ENCODE measurements around the gene POP7. TPM values are rescaled to one million over a fixed set of nuclear protein-coding genes. Genes with fewer than 3 reads are reported as not detected.

POP7 gene
- total and polyA plus RNA-seq, 2 of the 4 experiments (the other 2 are of a cell fraction), result 14.9 to 38.0 TPM

DNA sequence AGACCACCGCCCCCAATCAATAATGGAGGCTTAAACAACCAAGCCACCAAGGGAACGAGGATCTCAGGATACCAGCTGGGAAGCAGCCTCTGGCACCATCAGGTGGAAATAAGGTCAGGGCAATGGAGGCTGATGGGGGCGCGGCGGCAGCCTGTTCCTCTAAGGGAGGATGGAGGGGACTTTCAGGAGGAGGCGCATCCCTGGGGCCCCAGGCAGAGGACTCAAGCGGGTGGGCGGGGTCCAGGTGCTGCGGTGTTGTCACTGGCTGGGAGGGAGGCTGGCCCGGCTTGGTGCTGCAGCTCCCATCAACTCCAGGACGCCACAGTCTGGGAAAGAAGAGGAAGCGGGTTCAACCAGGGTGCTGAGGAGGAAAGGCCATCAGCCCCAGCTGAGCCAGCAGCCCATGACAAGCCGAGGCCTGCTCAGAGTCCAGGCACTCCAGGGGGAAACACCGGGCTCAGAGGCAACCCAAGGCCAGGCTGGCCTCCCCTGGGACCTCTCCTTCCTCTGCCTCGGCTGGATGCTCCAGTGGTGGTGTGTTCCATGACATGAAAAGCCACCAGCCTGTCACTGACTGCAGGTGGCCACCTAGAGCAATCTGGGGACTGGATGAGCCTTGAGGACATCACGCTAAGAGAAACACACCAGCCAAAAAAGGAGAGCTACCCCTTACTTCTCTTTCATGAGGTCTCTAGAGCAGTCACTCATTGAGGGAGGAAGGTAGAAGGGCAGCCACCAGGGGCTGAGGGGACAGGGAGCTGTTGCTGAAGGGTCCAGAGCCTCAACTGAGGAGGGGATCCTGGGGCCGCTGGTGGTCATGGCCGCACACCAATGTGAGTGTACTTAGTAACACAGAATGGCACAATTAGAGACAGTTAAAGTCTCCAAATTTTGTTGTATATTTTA, 16.4 kb upstream of the POP7 start:
- no peak overlapping the region for H2AFZ ChIP-seq (replicated peaks; ENCODE audit: low read length, poor library complexity)
- ATAC-seq (ENCODE audit: low read depth) (no peak), DNase-seq (no peak)
- intact Hi-C loops (cut with micrococcal nuclease), result loop anchor here (2.0 to 5.0 kb wide), 2 partner anchors 87 to 221 kb away; partner anchors contain the start of gene PCOLCE
- no peak overlapping the region for H4K8ac ChIP-seq (ENCODE audit: low read depth in 2 of 2, low read length in 2 of 2)
- no peak overlapping the region for H3K4ac ChIP-seq (ENCODE audit: low read depth, low read length)
- H3K18ac ChIP-seq (ENCODE audit: low read depth, low read length), result no peak overlapping the region
- TF ChIP-seq CHD1 (IDR thresholded peaks at IDR 0.05; ENCODE audit: low read depth, low read length), result no peak
- TF ChIP-seq SMC3 (IDR thresholded peaks at IDR 0.05; ENCODE audit: low read depth, low read length), result no peak
- no peak for TF ChIP-seq FOS (IDR thresholded peaks at IDR 0.05; ENCODE audit: low read depth, low read length)
- TF ChIP-seq, protein P1, sequence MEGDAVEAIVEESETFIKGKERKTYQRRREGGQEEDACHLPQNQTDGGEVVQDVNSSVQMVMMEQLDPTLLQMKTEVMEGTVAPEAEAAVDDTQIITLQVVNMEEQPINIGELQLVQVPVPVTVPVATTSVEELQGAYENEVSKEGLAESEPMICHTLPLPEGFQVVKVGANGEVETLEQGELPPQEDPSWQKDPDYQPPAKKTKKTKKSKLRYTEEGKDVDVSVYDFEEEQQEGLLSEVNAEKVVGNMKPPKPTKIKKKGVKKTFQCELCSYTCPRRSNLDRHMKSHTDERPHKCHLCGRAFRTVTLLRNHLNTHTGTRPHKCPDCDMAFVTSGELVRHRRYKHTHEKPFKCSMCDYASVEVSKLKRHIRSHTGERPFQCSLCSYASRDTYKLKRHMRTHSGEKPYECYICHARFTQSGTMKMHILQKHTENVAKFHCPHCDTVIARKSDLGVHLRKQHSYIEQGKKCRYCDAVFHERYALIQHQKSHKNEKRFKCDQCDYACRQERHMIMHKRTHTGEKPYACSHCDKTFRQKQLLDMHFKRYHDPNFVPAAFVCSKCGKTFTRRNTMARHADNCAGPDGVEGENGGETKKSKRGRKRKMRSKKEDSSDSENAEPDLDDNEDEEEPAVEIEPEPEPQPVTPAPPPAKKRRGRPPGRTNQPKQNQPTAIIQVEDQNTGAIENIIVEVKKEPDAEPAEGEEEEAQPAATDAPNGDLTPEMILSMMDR (conservative IDR thresholded peaks at IDR 0.05; ENCODE audit: low read depth, low read length), result no peak
- TF ChIP-seq MXI1 (IDR thresholded peaks at IDR 0.05; ENCODE audit: borderline replicate concordance, low read depth, low read length), result no peak
- TF ChIP-seq RFX5 (IDR thresholded peaks at IDR 0.05; ENCODE audit: low read depth, low read length), result no peak
- TF ChIP-seq NFE2L2 (IDR thresholded peaks at IDR 0.05; ENCODE audit: low read depth, low read length), result no peak
- H2AK9ac ChIP-seq (replicated peaks; ENCODE audit: low read depth, low read length, poor library complexity), result no peak overlapping the region
- H3K27ac ChIP-seq (ENCODE audit: insufficient read depth, low read length), result no peak overlapping the region
- no peaks in the 10 kb centered on the region for H3K9me1 ChIP-seq (ENCODE audit: insufficient read depth, low read length)
- no peak overlapping the region for H4K5ac ChIP-seq (ENCODE audit: low read depth, low read length)
- H2AK5ac ChIP-seq (ENCODE audit: low read depth, low read length), result no peak overlapping the region
- peaks cover 44% of the 10 kb centered on the region for H3K36me3 ChIP-seq (ENCODE audit: control insufficient read depth, insufficient read depth, low read length)
- BruUV-seq (replicated peaks), result no TSS peak
- in situ Hi-C loops (cut with MboI; ENCODE audit: low sequenced_read_pairs), result loop anchor here (10.0 kb wide), 1 partner anchor 225 kb away; the partner anchor contains the start of gene SPACDR
- H2BK120ac ChIP-seq (ENCODE audit: low read depth, low read length), result no peak overlapping the region
- no peak overlapping the region for H3K4me2 ChIP-seq (ENCODE audit: low read depth, low read length)
- peaks cover 19% of the 10 kb centered on the region for H3K4me1 ChIP-seq (ENCODE audit: control insufficient read depth, insufficient read depth, low read length)
- no peak overlapping the region for H4K91ac ChIP-seq (ENCODE audit: insufficient read depth, low read depth, low read length)
- H3K27me3 ChIP-seq (ENCODE audit: control insufficient read depth, insufficient read depth, low read length), result no peaks in the 10 kb centered on the region
- ChIA-PET POLR2A (ENCODE audit: unreplicated experiment) (no interaction called here), CTCF (interaction anchor here (0.5 to 2.0 kb wide), 5 partner anchors 105 to 234 kb away, joined by 3 to 6 read pairs (median 3); partner anchors contain the start of gene SLC12A9)
- H2BK20ac ChIP-seq (ENCODE audit: low read depth, low read length), result no peak overlapping the region
- H3K79me1 ChIP-seq (ENCODE audit: low read depth in 1 of 2, low read length in 2 of 2), result peaks cover 29 to 55% of the 10 kb centered on the region in 2 experiments
- no peak overlapping the region for H3K4me3 ChIP-seq (ENCODE audit: insufficient read depth, low read depth, low read length)
- no peak overlapping the region for H3K23ac ChIP-seq (ENCODE audit: low read depth, low read length)
- dilution Hi-C loops (cut with HindIII; ENCODE audit: low sequenced_read_pairs, unreplicated experiment), result no loop called here
- no peak overlapping the region for H2BK5ac ChIP-seq (ENCODE audit: low read depth, low read length, poor library complexity, severe bottlenecking)
- H3K9me3 ChIP-seq (ENCODE audit: control insufficient read depth, insufficient read depth, low read length), result no peaks in the 10 kb centered on the region
- H3K9ac ChIP-seq (ENCODE audit: low read depth, low read length), result no peak overlapping the region
- peaks cover 61% of the 10 kb centered on the region for H4K20me1 ChIP-seq (ENCODE audit: insufficient read depth, low read length)
- no peak overlapping the region for H2BK15ac ChIP-seq (ENCODE audit: low read depth, low read length)
- no peak overlapping the region for H3K56ac ChIP-seq (ENCODE audit: extremely low read depth, insufficient read depth, low read length)
- no peak overlapping the region for H3K14ac ChIP-seq (replicated peaks; ENCODE audit: low read depth, low read length)
- WGBS, 2 experiments (ENCODE audit: extremely low coverage in 2 of 2, insufficient read length in 1 of 2), result 92% methylated on average over 2 of the region's 18 CpGs; no CpG with 5 or more reads in 1 of the 2 experiments

Data from IMR-90 (cell line).